CD4-positive, alpha-beta T cell treated with Interleukin-15 for 1 hour (primary cell): ENCODE data around the gene CHST3.
"Not testable (repeated sequence)": the region's sequence is repeated elsewhere in the genome, so short reads cannot be mapped to it uniquely, and the experiment has no call there.

ENCODE experiments used
- DNase-seq: peaks from one replicate; pipeline ENCODE4 v3.0.0-alpha.2; 2020

Gene CHST3

DNA sequence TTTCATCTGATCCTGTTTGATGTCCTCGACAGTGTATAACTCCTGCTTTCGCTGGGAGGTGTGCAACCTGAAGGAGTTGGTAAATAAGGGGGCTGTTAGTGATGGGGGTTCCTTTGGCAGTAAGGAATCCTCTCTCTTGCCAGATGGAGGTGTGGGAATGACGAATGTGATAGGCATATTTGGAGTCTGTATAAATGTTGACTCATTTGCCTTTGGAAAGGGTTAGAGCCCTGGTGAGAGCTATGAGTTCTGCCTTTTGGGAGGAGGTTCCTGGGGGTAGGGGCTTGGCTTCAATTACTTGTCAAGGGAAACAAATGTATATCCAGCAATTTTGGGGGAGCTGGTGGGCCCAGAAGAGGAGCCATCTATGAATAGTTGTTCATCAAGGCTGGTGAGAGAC, 11.4 kb upstream of the CHST3 start:
- no peak for DNase-seq

DNA sequence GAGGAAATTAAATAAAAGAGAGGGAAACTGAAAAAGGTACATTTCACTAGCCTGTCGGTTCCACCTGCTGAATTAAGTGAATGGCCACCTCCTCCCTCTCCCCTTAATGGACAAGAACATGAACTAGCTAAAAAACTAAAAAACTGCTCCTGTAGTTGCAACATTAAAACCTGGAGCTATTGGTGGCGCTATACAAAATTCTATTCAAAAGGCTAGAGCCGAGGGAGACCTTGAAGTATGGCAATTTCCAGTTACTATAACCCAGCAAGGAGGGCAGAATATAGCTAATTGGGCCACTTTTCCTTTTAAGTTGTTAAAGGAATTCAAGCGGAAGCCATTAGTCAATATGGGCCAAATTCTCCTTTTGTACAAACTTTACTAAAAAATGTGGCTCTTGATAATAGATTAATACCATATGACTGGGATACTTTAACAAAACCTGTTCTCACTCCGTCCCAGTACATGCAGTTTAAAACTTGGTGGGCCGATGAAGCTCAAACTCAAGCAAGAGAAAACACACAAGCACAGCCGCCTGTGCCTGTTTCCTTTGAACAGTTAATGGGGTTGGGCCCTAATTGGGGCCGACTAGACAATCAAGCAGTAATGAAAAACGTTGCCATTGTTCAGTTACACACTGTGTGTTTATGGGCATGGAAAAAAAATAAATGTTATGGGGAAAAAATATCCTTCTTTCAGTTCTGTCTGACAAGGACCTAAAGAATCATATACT, 6.5 kb upstream of the CHST3 start:
- DNase-seq, result no peak

DNA sequence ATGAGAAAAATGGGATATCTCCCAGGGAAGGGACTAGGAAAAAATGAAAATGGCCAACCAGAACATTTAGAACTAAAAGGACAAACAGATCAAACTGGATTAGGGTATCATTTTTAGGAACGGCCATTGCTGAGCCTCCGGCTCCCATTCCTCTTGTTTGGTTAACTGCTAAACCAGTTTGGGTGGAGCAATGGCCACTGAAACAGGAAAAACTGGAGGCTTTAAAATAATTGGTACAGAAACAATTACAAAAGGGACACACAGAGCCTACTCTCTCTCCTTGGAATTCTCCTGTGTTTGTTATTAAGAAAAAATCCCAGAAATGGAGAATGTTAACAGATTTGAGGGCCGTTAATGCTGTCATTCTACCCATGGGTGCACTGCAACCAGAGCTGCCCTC, 4.7 kb upstream of the CHST3 start:
- no peak for DNase-seq

DNA sequence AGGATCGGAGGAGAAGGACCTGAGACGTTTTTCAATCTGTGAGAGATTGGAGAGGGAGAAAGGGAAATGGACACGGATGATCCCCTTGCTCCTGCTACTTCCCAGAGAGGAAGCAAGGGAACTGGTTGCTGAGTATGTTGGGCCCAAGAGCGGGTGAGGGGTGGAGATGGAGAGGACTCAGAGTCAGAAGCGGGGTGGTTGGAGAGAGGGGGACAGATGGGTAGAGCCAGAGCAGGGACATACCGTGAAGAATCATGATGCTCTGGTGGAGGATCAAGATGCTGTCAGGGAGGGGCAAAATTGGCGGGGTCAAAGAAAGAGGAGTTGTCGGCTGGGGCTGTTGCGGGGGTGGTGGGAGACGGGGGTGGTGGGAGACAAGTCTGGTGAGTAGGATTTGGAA, 2.4 kb upstream of the CHST3 start:
- no peak for DNase-seq

DNA sequence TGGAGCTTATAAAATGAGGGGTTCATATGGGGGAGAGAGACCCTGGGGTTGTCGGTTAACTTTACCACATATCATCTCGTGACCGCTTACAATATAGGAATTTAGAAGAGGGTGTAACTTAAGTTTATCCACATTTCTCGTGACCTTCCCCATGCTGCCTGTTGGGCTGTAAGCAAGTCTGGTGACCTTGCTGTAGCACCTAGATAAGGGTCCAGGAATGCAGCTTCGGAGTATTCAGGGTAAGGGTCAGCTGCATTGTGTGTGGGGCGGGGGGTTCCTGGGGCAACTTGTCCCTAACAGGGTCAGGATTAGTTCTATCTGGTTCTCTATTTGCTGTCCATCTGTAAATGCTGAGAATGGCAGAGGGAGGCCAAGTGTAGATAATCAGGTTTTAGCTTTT, 1.3 kb upstream of the CHST3 start:
- no peak for DNase-seq

DNA sequence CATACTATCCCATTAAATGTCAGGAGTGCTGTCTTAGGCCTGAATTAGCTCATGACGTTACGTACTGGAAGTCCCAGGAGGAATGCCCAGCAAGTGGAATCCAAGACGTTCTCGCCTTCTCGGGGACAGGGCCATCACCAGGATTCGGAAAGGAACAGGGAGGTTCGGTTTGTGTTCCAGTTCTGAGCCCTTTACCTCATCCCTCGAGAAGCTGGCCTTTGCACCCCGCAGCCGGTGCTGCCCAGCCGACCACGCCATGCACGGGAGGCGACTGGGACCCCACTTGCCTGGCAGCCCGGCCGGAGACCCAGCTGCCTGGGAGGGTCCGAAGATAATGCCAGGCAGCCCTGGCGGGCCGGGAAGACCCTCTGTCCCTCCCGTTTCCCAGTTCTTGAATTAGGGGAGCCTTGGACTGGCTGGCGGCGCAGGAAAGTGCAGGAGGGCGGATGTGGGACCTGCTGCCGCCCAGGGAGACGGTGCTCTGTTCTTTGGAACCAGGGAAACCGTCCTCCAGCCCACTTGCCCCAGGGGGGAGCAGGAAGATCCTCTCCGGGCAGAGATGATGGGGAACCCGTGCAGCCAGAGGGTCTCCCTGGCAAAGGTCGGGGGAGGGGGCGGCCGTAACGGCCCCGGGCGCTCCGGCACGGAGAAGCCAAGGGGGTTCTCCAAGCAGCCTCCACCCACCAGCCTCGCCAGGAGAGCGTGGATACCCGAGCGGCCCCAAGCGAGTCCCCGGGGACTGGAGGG, 671 bp upstream of the CHST3 start:
- DNase-seq, result no peak

DNA sequence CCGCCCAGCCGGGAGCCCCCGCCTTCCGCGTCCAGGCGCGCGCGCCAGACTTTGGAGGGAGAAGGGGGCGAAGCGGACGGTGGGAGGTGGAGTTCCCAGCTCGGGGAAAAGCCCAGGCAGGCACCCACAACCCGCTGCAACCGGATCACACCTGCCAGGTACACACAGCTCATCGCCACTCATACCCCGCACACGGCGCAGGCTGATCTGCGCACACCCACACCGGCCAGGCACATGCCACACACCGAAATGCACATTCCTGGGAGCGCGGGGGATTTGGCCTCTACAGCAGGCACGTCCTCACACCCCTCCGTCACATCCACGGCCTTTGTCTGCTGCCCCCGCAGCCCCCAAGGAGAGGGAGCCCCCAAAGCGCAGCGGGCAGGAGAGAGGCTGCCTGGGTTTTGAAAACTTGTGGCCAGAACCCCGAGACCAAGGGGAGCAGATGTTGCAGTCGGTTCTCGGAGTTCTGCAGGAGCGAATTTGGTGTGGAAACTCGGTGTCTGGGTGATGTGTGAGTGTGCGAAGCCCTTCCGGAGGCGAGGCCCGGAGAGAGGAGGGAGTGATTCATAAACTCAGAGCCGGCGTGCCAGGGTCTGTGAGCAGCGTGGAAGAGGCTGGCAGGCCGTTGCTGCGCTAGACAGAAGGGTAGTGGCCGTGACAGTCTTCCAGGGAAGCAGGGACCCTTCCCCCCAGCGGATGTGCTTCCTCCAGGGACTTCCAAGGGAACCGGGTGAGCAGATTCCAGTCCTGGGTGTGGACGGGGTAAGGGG, 734 bp downstream of the CHST3 start:
- no peak for DNase-seq

DNA sequence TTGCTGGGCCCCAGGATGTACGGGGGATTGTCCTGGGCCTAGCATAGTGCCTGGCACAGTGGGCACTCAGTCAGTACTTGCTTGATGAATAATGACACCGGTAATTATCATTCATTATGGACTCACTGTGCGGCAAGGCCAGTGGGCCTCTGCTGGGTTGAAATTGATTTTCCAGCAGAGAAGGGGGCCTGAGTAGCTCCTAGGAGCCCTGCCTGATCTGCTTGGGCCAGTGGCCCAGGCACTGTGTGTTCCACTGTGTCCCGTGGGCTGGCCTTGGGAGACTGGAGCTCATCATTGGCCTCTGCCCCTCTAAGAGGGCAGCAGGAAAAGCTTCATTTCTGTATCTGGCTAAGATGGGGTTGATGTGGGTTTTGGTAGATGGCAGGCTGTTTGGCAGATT, 1.4 kb downstream of the CHST3 start:
- no peak for DNase-seq

DNA sequence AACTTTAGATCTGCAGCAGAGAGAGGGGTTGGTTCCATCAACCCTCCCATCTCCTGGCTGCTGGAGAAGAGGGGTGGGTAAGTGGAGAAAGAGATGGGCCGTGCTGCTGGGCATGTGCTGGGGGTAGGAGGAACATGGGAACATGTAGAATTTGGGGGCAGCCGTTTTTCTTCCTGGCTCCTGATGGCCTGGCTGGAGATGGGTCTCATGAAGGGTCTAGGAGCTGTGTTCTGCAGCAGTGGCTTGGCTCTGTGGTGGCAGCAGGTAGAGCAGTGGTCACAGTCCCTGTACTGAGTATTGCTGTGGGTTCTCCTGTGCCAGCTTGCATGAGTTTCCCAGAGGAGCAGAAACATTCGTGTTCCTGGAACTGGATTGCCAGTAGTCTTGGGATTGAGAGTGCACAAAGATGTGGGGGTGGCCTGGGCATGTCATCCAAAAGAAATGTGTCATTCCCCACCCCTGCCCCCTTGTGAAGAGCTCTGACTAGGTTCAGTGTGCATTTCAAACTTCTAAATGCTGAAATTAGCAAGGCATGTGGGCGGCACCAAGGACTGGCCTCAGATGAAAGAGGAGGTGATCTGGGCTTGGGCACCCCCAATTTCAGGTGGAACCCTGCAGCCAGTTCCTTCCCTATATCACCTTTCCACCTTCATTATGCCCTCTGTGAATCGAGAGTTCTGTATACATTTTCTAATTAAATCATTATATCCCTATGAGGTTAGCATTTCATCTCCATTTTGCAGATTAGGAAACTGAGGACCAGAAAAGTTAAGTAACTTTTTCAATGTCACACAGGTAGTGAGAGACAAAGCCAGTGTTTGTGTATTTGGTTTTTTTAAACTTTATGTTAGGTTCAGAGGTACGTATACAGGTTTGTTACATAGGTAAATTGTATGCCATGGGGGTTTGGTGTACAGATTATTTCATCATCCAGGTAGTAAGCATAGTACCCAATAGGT, 2.1 kb downstream of the CHST3 start:
- DNase-seq, result no peak

DNA sequence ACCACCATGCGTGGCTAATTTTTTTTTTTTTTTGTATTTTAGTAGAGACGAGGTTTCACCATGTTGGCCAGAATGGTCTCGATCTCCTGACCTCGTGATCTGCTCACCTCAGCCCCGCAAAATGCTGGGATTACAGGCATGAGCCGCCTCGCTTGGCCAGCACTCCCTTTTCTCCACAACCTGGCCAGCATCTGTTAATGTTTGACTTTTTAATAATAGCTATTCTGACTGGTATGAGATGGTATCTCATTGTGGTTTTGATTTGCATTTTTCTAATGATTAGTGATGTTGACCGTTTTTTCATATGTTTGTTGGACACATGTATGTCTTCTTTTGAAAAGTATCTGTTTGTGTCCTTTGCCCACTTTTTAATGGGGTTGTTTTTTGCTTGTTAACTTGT, 3.8 kb downstream of the CHST3 start:
- DNase-seq, result not testable (repeated sequence)

DNA sequence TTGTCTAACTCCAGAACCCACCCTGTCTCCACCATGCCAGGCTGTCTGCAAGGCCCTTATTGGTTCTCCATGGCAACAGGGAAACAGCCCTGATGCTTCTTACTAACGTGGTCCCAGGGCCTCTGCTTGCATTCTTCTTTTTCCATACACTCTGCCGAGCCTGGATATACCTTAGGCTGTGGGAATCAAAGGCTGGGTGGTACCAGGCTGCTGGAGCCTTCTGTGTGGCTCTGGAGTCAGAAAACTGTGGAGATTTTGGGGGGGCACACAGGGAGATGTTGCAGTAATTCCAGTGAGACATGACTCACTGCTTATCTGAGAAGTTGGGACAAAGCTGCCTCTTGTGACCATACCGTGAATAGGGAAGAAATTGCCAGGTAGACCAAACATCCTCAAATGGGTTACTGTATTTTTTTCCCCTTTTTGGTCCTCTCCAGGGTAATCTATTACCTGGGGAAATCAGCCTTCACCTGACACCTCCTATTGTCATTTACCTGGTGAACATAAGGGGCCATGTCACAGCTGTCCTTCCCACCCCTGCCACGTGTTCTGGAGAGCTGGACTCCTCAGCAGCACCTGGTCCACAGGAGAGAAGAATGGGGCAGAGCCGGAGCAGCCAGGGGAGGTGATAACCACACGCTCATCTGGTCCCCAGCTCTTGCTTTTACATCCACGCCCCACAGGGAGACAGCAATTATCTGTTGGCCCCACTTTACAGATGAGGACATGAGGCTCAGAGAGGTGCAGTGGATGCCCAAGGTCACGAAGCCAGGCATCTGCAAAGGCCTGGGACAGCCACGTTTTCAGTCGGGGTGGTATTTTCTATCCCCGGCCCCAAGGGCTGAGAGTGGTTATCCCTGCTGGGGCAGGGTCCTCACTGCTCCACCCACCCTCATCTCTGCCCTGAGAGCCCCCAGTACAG, 4.6 kb downstream of the CHST3 start:
- no peak for DNase-seq

DNA sequence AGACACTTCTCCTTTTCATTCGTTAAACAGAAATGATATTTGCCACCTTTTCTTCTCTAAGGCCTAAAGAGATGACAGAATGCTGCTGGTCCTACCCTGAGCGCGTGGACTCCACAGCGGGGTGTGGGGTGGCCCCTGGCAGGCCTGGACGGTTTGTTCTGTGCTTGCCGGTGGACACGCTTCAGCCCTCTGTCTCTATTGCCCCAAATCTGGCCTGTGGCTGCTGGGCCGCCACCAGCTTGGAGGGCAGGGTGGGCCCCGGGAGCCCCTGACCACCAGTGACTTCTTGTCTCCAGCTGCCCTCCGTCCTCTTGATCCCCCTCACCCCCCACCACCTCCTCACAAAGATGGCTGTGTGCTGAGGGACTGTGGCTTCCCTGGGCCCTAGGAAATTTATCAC, 5.7 kb downstream of the CHST3 start:
- DNase-seq, result no peak

DNA sequence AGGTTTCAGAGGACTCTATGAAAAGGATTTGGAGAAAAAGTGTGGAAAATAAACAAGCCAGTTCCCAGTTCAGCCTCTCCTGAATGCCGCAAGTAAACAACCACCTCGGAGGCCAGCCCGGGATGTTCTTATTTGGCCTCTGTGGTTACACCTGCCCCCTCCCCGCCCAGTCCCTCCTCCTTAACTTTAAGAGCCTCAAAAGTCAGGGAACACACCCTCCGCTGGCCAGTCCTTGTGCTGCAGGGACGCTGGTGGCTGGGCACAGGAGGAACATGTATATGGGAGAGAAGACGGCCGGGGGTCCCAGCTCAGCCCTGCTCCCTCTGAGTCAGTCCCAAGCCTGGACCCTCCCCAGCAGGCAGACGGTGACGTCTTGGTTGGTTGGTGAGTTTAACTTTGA, 6.1 kb downstream of the CHST3 start:
- no peak for DNase-seq

DNA sequence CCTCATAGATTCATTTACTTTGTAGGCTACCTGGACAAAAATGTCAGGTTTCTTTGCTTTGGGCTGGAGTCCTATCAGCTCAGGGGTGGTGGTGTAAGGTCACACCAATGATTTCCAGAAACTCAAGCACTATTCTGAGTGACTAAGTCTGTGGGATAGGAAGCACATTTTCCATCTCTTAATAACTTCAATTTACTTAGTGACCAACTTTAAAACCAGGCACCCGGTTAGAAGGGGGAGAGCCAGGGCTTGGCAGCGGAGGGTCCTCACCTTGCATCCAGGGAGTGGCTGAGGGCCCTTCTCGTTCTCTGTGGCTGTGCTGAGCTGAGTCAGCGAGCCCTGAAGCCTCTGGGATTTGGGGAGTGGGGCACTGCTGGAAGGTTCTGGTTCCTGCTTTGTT, 6.7 kb downstream of the CHST3 start:
- DNase-seq, result no peak

DNA sequence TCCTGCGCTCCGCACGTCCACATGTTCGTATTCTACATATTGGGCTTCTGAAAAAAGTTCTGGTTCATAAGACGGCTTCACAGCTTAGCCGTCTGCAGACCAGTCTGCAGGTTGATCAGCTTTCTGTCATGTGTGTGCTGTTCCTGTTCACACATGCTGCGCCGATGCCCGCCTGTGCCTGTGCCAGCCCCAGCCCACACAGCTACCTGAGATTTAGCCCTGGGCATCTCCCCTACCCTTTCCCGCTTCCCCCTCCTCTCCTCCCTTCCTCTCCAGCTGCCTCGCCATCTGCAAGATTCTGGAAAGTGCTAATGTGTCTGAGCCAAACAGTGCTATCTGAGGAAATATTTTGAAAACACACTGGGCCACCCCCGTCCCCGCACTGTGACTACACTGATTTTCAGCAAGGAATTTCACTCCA, 7.1 kb downstream of the CHST3 start:
- no peak for DNase-seq

DNA sequence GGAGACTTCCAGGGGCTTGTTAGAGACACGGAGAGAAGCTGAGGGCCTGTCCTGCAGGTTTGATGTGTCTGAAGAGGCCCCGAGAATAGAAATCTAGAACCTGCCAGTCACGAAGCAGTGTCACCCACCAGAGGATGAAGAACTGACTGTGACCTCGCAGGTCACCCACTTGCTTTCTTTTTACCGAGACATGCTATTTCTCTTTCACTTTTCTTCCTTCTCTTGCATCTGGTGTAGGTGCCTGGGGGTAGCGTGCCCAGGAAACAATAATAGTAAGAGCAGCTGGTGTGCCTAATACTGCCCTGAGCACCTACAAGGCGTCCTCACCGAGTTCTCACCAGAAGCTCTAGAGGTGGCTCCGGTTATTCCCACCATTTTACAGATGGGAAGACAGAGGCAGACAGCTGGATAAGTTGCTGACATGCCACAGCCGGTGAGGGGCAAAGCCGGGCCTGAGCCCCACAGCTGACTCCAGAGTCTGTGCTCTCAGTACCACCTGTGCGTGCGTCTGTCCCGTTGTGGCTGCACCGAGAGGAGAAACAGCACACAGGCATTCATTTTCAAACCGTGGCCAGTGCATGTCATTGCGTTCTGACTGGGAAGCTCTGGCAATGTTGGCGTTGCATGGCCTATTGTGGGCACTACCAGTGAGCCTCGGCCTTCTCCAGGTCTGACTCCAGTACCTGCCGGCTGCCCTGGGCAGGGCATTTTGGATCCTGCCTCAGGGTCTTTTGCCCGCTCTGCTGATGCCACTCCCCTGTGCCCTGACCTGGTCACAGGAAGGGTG, 7.8 kb downstream of the CHST3 start:
- no peak for DNase-seq

DNA sequence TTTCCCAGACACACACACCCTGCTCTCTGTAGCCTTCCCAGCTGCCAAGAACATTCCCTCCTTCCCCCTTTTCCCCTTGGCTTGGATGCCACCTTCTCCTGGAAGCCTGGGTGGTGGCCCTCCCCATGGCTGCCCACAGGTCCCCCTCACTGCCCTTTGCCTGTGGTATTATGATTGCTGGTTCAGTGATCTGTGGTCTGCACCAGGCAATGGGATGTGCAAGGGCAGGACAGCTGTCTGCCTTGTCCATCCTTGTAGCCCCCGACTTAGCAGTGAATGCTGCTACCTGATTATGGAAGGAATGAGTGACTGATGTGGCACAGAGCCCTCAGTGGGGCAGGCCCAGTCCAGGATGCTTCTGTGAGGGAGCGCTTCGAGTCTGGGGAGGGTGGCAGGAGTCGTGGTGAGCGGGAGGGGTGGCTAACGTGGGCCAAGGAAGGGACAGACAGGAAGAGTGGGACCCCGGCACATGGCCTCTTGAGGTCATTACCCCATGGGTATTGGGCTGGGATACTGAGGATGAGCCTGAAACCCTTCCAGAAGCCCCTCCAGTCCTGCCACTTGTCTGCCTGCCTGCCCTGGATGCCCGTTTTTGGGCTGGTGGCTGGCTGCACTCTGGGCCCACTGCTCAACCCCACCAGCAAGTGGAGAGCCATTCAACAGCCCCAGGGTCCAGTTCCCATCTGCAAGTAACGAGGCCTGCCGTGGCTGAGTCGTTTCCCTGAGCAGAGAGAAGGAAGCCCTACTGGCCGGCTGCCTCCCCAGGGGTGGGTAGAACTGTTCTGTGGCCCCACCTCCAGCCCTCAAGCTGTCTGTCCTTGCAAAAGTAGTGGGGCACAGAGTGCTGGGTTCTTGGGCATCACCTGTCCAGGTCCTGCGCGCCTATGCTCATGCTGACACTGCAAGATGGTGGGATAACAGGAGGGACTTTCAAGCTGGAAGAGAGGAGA, 8.8 kb downstream of the CHST3 start:
- no peak for DNase-seq

DNA sequence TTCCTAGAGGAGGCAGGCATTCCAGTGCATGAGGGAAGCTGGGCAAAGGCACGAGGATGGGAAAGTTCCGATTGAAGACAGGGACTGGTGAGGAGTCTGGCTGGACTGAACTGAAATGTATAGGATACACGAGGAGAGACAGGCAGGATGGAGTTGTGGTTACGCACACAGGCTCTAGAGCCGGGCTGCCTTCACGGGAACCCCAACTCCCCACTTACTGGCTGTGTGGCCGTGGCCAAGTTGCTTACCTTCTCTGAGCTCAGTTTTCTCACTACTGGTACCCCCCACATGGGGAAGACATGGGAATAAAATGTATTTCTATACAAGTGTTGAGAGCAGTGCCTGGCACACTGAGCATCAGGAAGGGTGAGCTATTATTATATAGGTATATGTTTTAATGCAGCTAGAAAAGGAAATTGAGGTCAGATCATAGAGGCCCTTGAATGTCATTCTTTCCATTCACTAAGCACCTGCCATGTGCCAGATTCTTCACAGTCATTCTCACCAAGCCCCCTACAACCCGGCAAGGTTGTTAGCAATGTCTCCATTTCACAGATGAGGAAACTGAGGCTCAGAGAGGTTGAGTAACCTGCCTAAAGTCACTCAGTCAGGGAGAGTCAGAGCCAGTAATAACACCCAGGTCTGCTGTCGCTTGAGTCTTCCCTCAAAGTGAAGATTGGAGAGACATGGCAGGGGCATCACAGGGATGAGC, 9.7 kb downstream of the CHST3 start:
- no peak for DNase-seq

DNA sequence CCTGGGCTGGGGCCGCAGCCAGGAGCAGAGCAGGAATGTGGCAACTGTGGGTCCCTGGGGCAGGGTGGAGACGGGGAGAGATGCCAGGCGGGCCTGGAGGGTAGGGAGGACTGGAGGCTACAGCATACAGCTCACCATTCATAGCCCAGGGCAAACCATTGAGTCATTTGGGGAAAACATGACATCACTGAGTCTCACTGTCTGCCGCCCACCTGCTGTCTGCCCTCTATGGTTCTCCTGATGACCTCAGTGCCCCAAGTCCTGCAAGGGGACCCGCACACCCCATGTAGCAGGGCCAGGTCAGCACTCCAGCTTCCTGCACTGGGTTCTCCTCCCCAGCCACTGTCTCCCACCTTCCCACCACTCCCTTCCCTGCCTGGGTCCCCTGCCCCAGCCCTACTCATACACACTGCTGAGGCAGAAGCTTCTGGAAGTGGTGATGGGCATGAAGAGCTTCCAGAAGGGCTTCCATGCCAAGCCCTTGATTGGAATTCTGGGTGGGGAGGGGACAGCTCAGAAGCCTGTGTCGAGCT, 10.4 kb downstream of the CHST3 start:
- DNase-seq, result no peak
